Gastrocnemius medialis (tissue), 4 donors: Measurements from ENCODE around the gene LGALS7B.
"Not testable (repeated sequence)": the region's sequence is repeated elsewhere in the genome, so short reads cannot be mapped to it uniquely, and the experiment has no call there.

ENCODE experiments used
- CTCF ChIP-seq, 5 experiments: fragments of 450-650 bp in 3 of 5; fragments of 200-600 bp in 2 of 5; sonication (generic) in 2 of 5; IDR thresholded peaks in 4 of 5; conservative IDR thresholded peaks in 1 of 5; 1 replicate in 4 of 5; 2 replicates in 1 of 5; pipeline ENCODE4 v1.5.1; 2016 to 2019; ENCODE audit warnings: antibody characterized with exemption in 5 of 5, mild to moderate bottlenecking in 3 of 5, moderate library complexity in 3 of 5
- POLR2A ChIP-seq, 2 donors: fragments of 450-650 bp; IDR thresholded peaks; one replicate each; pipeline ENCODE4 v1.6.1; 2017; ENCODE audit warnings: antibody characterized with exemption in 2 of 2, mild to moderate bottlenecking in 2 of 2, moderate library complexity in 2 of 2

- TF ChIP-seq CTCF (IDR thresholded peaks at IDR 0.05 in 4 of 5, conservative IDR thresholded peaks at IDR 0.05 in 1 of 5); POLR2A (IDR thresholded peaks at IDR 0.05): not testable (repeated sequence)
Measured at GRCh38 chr19:38754196-38754595, 34.8 kb upstream of the LGALS7B start.
